Esophagus squamous epithelium (tissue), 5 donors: ENCODE measurements around the gene SIGLEC8. TPM values are rescaled to one million over a fixed set of nuclear protein-coding genes. Genes with fewer than 3 reads are reported as not detected.
"Not testable (repeated sequence)": the region's sequence is repeated elsewhere in the genome, so short reads cannot be mapped to it uniquely, and the experiment has no call there.

Experiments
- DNase-seq: peaks from one replicate; lab custom pipeline; 2025; lab: John Stamatoyannopoulos, UW
- H3K27ac ChIP-seq, 4 donors: fragments of 200-600 bp; sonication (generic); one replicate each; pipeline ENCODE4 v1.5.1; 2016 to 2019; ENCODE audit warnings: mild to moderate bottlenecking in 1 of 4
- H3K27me3 ChIP-seq, 4 donors: fragments of 200-600 bp; sonication (generic); 1 replicate in 3 of 4; 2 replicates in 1 of 4; pipeline versions ENCODE4 v1.5.1 to v1.6.0; 2017 to 2021; ENCODE audit warnings: antibody characterized with exemption in 1 of 4
- H3K36me3 ChIP-seq, 3 donors: fragments of 200-600 bp; sonication (generic); one replicate each; pipeline ENCODE4 v1.5.1; 2016 to 2019
- H3K4me1 ChIP-seq, 3 donors: fragments of 200-600 bp; sonication (generic); one replicate each; pipeline ENCODE4 v1.5.1; 2017 to 2019
- H3K4me3 ChIP-seq, 4 donors: fragments of 200-600 bp; sonication (generic); 1 replicate in 3 of 4; 2 replicates in 1 of 4; pipeline ENCODE4 v1.5.1; 2016 to 2019; ENCODE audit warnings: mild to moderate bottlenecking in 2 of 4, moderate library complexity in 1 of 4
- H3K9me3 ChIP-seq, 3 donors: fragments of 200-600 bp; sonication (generic); one replicate each; pipeline ENCODE4 v1.5.1; 2016 to 2019
- CTCF ChIP-seq, 6 experiments: fragments of 450-650 bp in 4 of 6; fragments of 200-600 bp in 2 of 6; sonication (generic) in 2 of 6; IDR thresholded peaks; one replicate each; pipeline ENCODE4 v1.5.1; 2016 to 2019; ENCODE audit warnings: antibody characterized with exemption in 6 of 6, mild to moderate bottlenecking in 4 of 6, moderate library complexity in 4 of 6
- POLR2A ChIP-seq, 4 donors: fragments of 450-650 bp; IDR thresholded peaks; one replicate each; pipeline ENCODE4 v1.6.1; 2017; ENCODE audit warnings: antibody characterized with exemption in 4 of 4, mild to moderate bottlenecking in 4 of 4, moderate library complexity in 3 of 4
- WGBS, 2 donors: methylation state at CpG; one replicate each; pipeline ENCODE4 v1.1.5; 2018; 5-methylcytosine and 5-hydroxymethylcytosine counted together
- intact Hi-C: fragments of 100-400 bp; cut with DNase I; formaldehyde crosslinking; loops from one replicate; pipeline ENCODE4 v1.15.0; 2022
- total RNA-seq, 4 donors: library from RNA; depleted of rRNA; stranded (reverse); fragments of >200 nt; gene quantifications; one replicate each; pipeline ENCODE4 v1.1.0, GENCODE V29; 2016
- donor health status: DM: yes; HTN: yes; CAD: no.

The SIGLEC8 gene
- total RNA-seq, 4 donors from 2014 or later = 0.31 to 2.5 (median 0.94) TPM

- intact Hi-C loops = no loop called here
- 71 to 77% methylated on average over 6 to 7 of the region's 7 CpGs for WGBS, 2 donors
These were observed 10.2 kb downstream of the SIGLEC8 start for GRCh38 chr19:51448011-51448410.

GRCh38 chr19:51447510-51447909 lies 10.7 kb downstream of the SIGLEC8 start:
- H3K4me1 ChIP-seq, H3K4me3 ChIP-seq, H3K36me3 ChIP-seq, H3K9me3 ChIP-seq, intact Hi-C loops, H3K27ac ChIP-seq, DNase-seq: not testable (repeated sequence)
- peaks cover 0 to 20% (median 0%) of the 10 kb centered on the region in 4 donors for H3K27me3 ChIP-seq
- 76 to 96% methylated on average over 3 of the region's 3 CpGs for WGBS, 2 donors

More at GRCh38 chr19:51448011-51448410, 10.2 kb downstream of the SIGLEC8 start:
- TF ChIP-seq POLR2A (IDR thresholded peaks at IDR 0.05) (no peak), CTCF (IDR thresholded peaks at IDR 0.05) (no peak)
- no peaks in the 10 kb centered on the region for H3K36me3 ChIP-seq
- H3K4me3 ChIP-seq = no peak overlapping the region
- DNase-seq = no peak
- no peak overlapping the region for H3K27ac ChIP-seq
- H3K9me3 ChIP-seq = no peaks in the 10 kb centered on the region
- H3K4me1 ChIP-seq = no peaks in the 10 kb centered on the region
- H3K27me3 ChIP-seq = peaks cover 0 to 15% (median 0%) of the 10 kb centered on the region in 4 donors

GRCh38 chr19:51441410-51442390 lies 16.6 kb downstream of the SIGLEC8 start:
- H3K27me3 ChIP-seq = peaks cover 0 to 63% (median 0%) of the 10 kb centered on the region in 4 donors
- 29 to 53% methylated on average over 24 to 31 of the region's 31 CpGs for WGBS, 2 donors
- H3K27ac ChIP-seq = peak overlapping the region in 1 of 4 donors; percentile 9
- TF ChIP-seq CTCF (IDR thresholded peaks at IDR 0.05) = no peak
- TF ChIP-seq POLR2A (IDR thresholded peaks at IDR 0.05) = no peak
- DNase-seq = no peak
- H3K4me3 ChIP-seq = peak overlapping the region in 1 of 4 donors; percentile 28
- H3K4me1 ChIP-seq = peaks cover 0 to 12% (median 2%) of the 10 kb centered on the region in 3 donors
- no peaks in the 10 kb centered on the region for H3K36me3 ChIP-seq
- H3K9me3 ChIP-seq = no peaks in the 10 kb centered on the region
- intact Hi-C loops = no loop called here

- Histone ChIP-seq H3K4me3 (peak overlapping the region in 1 of 4 donors; percentile 28), H3K9me3 (no peaks in the 10 kb centered on the region), H3K27me3 (peaks cover 0 to 71% (median 0%) of the 10 kb centered on the region in 4 donors), H3K27ac (peak overlapping the region in 1 of 4 donors; percentile 9), H3K36me3 (no peaks in the 10 kb centered on the region), H3K4me1 (peaks cover 0 to 12% (median 2%) of the 10 kb centered on the region in 3 donors)
- WGBS, 2 donors = 32 to 38% methylated on average over 10 of the region's 11 CpGs
- intact Hi-C loops = no loop called here
- DNase-seq = no peak
- TF ChIP-seq POLR2A (IDR thresholded peaks at IDR 0.05) (no peak), CTCF (IDR thresholded peaks at IDR 0.05) (no peak)
These were observed 17.3 kb downstream of the SIGLEC8 start for GRCh38 chr19:51440846-51441409.

DNA sequence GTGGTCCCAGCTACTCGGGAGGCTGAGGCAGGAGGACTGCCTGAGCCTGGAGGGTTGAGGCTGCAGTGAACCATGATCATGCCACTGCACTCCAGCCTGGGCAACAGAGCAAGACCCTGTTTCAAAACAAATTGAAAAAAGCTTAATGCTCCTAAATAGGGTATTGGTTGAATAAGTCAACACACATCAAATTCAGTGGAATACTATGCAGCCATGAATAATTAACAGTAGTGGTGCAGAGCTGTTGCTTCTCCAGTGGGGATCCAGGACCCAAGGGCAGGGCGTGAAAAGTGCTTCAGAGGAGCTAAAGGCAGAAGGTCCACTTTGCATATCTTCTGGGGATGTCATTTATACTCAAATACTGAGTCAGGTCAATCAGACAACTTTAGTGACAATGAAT lies 18.2 kb downstream of the SIGLEC8 start:
- DNase-seq = no peak
- intact Hi-C loops = no loop called here

More for the DNA sequence above, 18.2 kb downstream of the SIGLEC8 start:
- no peaks in the 10 kb centered on the region for H3K9me3 ChIP-seq
- H3K4me3 ChIP-seq = no peak overlapping the region
- peaks cover 0 to 12% (median 2%) of the 10 kb centered on the region in 3 donors for H3K4me1 ChIP-seq
- TF ChIP-seq POLR2A (IDR thresholded peaks at IDR 0.05) (no peak), CTCF (IDR thresholded peaks at IDR 0.05) (no peak)
- no peaks in the 10 kb centered on the region for H3K36me3 ChIP-seq
- WGBS, 2 donors = 65 to 71% methylated on average over 2 of the region's 2 CpGs
- no peak overlapping the region for H3K27ac ChIP-seq
- H3K27me3 ChIP-seq = peaks cover 0 to 78% (median 0%) of the 10 kb centered on the region in 4 donors
